GM18861 (cell line): ENCODE results near the gene ACTR2.

Experiments used
- ATAC-seq: cut with Tn5 transposase; IDR thresholded peaks from one replicate; pipeline ENCODE4 v1.9.1; 2021; ENCODE audit not compliant: unreplicated experiment

The ACTR2 gene

GRCh38 chr2:65277791-65278483, 50.3 kb downstream of the ACTR2 start:
- ATAC-seq, result no peak

GRCh38 chr2:65278531-65278981, 50.9 kb downstream of the ACTR2 start:
- no peak for ATAC-seq

- ATAC-seq, result no peak
Measured at GRCh38 chr2:65279756-65280155, 52.1 kb downstream of the ACTR2 start.

- ATAC-seq, result no peak
Measured at GRCh38 chr2:65281627-65282351, 54.2 kb downstream of the ACTR2 start.

GRCh38 chr2:65282477-65283053, 54.9 kb downstream of the ACTR2 start:
- no peak for ATAC-seq

GRCh38 chr2:65287364-65287763, 59.7 kb downstream of the ACTR2 start:
- no peak for ATAC-seq

- ATAC-seq, result no peak
Measured at GRCh38 chr2:65291216-65292105, 63.8 kb downstream of the ACTR2 start.

DNA sequence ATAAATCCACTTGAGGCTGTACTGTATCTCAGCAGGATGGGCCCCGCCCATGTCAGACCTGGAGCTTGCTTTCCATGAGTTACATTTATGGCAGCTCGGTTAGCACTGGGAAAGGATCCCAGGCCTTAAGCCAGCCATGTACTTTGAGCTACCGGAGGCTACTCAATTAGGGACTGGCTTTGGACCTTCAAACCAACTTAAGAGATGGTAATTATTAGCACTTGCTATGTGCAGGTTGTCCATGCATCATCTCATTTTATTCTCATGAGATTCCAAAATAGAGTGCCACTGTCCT, 64.4 kb downstream of the ACTR2 start:
- ATAC-seq, result no peak

DNA sequence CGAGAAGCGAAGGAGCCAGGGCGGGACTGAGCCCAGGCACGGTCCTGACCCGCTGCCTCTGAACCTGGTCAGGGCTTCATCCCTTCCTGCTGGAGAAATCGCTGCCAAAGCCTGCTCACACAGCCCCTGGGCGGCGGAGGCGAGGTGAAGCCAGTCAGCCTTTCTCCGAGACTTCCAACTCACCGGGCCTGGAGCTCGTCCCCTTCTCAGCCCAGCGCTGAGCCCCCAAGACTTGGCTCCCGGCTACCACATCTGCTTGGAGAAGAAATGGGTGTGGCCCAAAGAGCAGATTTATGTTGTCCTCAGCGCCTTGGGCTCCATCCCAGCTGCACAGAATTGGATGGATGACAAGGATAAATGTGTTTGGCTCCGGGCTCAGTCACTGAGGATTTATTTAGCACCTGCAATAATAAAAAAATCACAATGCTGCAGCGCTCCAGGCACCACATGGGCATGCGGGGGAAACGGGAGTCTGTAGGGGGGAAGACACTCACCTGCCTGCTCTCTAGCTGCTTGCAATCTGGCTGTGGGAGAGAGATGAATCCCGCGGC, 64.9 kb downstream of the ACTR2 start:
- ATAC-seq, result no peak

- ATAC-seq, result no peak
Measured at GRCh38 chr2:65293376-65293775, 65.7 kb downstream of the ACTR2 start.

- no peak for ATAC-seq
Measured at GRCh38 chr2:65294136-65294535, 66.5 kb downstream of the ACTR2 start.

GRCh38 chr2:65294701-65295100, 67.1 kb downstream of the ACTR2 start:
- ATAC-seq, result no peak

GRCh38 chr2:65296971-65297370, 69.3 kb downstream of the ACTR2 start:
- ATAC-seq, result no peak

GRCh38 chr2:65297544-65297943, 69.9 kb downstream of the ACTR2 start:
- no peak for ATAC-seq

GRCh38 chr2:65298089-65298488, 70.5 kb downstream of the ACTR2 start:
- no peak for ATAC-seq

GRCh38 chr2:65299246-65299645, 71.6 kb downstream of the ACTR2 start:
- ATAC-seq, result no peak

GRCh38 chr2:65300134-65300760, 72.6 kb downstream of the ACTR2 start:
- no peak for ATAC-seq

GRCh38 chr2:65300761-65301711, 73.4 kb downstream of the ACTR2 start:
- ATAC-seq, result peak; percentile 78

- ATAC-seq, result no peak
Measured at GRCh38 chr2:65305934-65306333, 78.3 kb downstream of the ACTR2 start.

GRCh38 chr2:65309699-65310098, 82.1 kb downstream of the ACTR2 start:
- ATAC-seq, result no peak
